NCI-H748 treated with DMSO at 0.1 percent for 48 hours (cell line): ENCODE measurements around the gene PRKAB2.
"Not testable (repeated sequence)": the region's sequence is repeated elsewhere in the genome, so short reads cannot be mapped to it uniquely, and the experiment has no call there.

Experiments used
- DNase-seq: peaks from one replicate; lab custom pipeline; 2025; lab: John Stamatoyannopoulos, UW

PRKAB2 gene

GRCh38 chr1:147172168-147173016 is at the start of gene PRKAB2:
PRKAB2 (minus strand) TSS chr1:147172470; CDS start chr1:147172144, 326 bp downstream.
- peak; percentile 90 for DNase-seq

- DNase-seq, result no peak
Observed at GRCh38 chr1:147218606-147219005, 46.3 kb upstream of the PRKAB2 start.

GRCh38 chr1:147217141-147217540 is 44.9 kb upstream of the PRKAB2 start:
- no peak for DNase-seq

GRCh38 chr1:147216124-147216523 is 43.9 kb upstream of the PRKAB2 start:
- DNase-seq, result no peak

- no peak for DNase-seq
Observed at GRCh38 chr1:147215540-147215916, 43.3 kb upstream of the PRKAB2 start.

GRCh38 chr1:147214842-147215539 is 42.7 kb upstream of the PRKAB2 start:
- DNase-seq, result no peak

GRCh38 chr1:147214325-147214724 is 42.1 kb upstream of the PRKAB2 start:
- DNase-seq, result no peak

- no peak for DNase-seq
Observed at GRCh38 chr1:147213271-147213670, 41.0 kb upstream of the PRKAB2 start.

GRCh38 chr1:147211577-147211976 is 39.3 kb upstream of the PRKAB2 start:
- no peak for DNase-seq

GRCh38 chr1:147210987-147211386 is 38.7 kb upstream of the PRKAB2 start:
- no peak for DNase-seq

- DNase-seq, result no peak
Observed at GRCh38 chr1:147209825-147210821, 37.9 kb upstream of the PRKAB2 start.

GRCh38 chr1:147208619-147209018 is 36.3 kb upstream of the PRKAB2 start:
- no peak for DNase-seq

GRCh38 chr1:147207192-147207591 is 34.9 kb upstream of the PRKAB2 start:
- no peak for DNase-seq

GRCh38 chr1:147204080-147204479 is 31.8 kb upstream of the PRKAB2 start:
- DNase-seq, result no peak

GRCh38 chr1:147202576-147202975 is 30.3 kb upstream of the PRKAB2 start:
- DNase-seq, result no peak

GRCh38 chr1:147201786-147202185 is 29.5 kb upstream of the PRKAB2 start:
- DNase-seq, result no peak

GRCh38 chr1:147201276-147201675 is 29.0 kb upstream of the PRKAB2 start:
- DNase-seq, result no peak

- not testable (repeated sequence) for DNase-seq
Observed at GRCh38 chr1:147197324-147197723, 25.1 kb upstream of the PRKAB2 start.

- DNase-seq, result no peak
Observed at GRCh38 chr1:147189514-147189913, 17.2 kb upstream of the PRKAB2 start.

GRCh38 chr1:147185432-147185831 is 13.2 kb upstream of the PRKAB2 start:
- peak; percentile 74 for DNase-seq

- DNase-seq, result no peak
Observed at GRCh38 chr1:147177611-147178380, 5.5 kb upstream of the PRKAB2 start.
